GM18507 (cell line): Measurements from ENCODE around the gene PCDHGB5.
"Not testable (repeated sequence)": the region's sequence is repeated elsewhere in the genome, so short reads cannot be mapped to it uniquely, and the experiment has no call there.

Experiments used
- DNase-seq: peaks from one replicate; pipeline ENCODE4 v3.0.0; 2011; ENCODE audit warnings: low read depth; ENCODE audit not compliant: insufficient read length; ENCODE audit errors: extremely low spot score
- FAIRE-seq: peaks from 2 replicates; lab custom pipeline; 2011; peaks lifted over from hg19 to GRCh38; lab: Jason Lieb, UNC

PCDHGB5 gene

GRCh38 chr5:141397756-141398551 is at the start of gene PCDHGB5:
Gene PCDHGB5, plus strand, starts transcription at chr5:141397947. Its CDS starts 181 bp downstream, at chr5:141398128.
- not testable (repeated sequence) for FAIRE-seq, DNase-seq

GRCh38 chr5:141349917-141350619 is 47.7 kb upstream of the PCDHGB5 start, which contains the start of gene PCDHGB1:
Gene PCDHGB1, plus strand, starts transcription at chr5:141350099. Its CDS starts 162 bp downstream, at chr5:141350261.
- no peak for DNase-seq

GRCh38 chr5:141351591-141351990 is 46.2 kb upstream of the PCDHGB5 start:
- FAIRE-seq = no peak
- DNase-seq = no peak

More at GRCh38 chr5:141349917-141350619, 47.7 kb upstream of the PCDHGB5 start, which contains the start of gene PCDHGB1:
- FAIRE-seq = no peak

- no peak for FAIRE-seq
- DNase-seq = no peak
Measured at GRCh38 chr5:141354900-141355469, 42.8 kb upstream of the PCDHGB5 start, which contains the start of gene PCDHGA4. Gene PCDHGA4, plus strand, starts transcription at chr5:141355021. Its CDS starts 87 bp downstream, at chr5:141355108.

GRCh38 chr5:141355641-141356040 is 42.1 kb upstream of the PCDHGB5 start:
- FAIRE-seq (no peak), DNase-seq (no peak)

GRCh38 chr5:141356133-141356532 is 41.6 kb upstream of the PCDHGB5 start:
- DNase-seq (no peak), FAIRE-seq (no peak)

GRCh38 chr5:141356950-141357349 is 40.8 kb upstream of the PCDHGB5 start:
- FAIRE-seq = no peak
- DNase-seq = no peak

GRCh38 chr5:141359790-141360426 is 37.8 kb upstream of the PCDHGB5 start, which contains the start of gene PCDHGB2:
Gene PCDHGB2, plus strand, starts transcription at chr5:141359994. Its CDS starts 142 bp downstream, at chr5:141360136.
- peak; percentile 24 for FAIRE-seq
- DNase-seq = peak; percentile 18

GRCh38 chr5:141360685-141361084 is 37.1 kb upstream of the PCDHGB5 start:
- no peak for DNase-seq
- FAIRE-seq = no peak

- no peak for DNase-seq
- no peak for FAIRE-seq
Measured at GRCh38 chr5:141362719-141363118, 35.0 kb upstream of the PCDHGB5 start.

GRCh38 chr5:141363952-141364660 is 33.6 kb upstream of the PCDHGB5 start, which contains the start of gene PCDHGA5:
Gene PCDHGA5, plus strand, starts transcription at chr5:141364162. Its CDS starts 169 bp downstream, at chr5:141364331.
- no peak for DNase-seq
- FAIRE-seq = no peak

- no peak for DNase-seq
- FAIRE-seq = no peak
Measured at GRCh38 chr5:141366016-141366896, 31.5 kb upstream of the PCDHGB5 start.

GRCh38 chr5:141369994-141370848 is 27.5 kb upstream of the PCDHGB5 start, which contains the start of gene PCDHGB3:
Gene PCDHGB3, plus strand, starts transcription at chr5:141370242. Its CDS starts 153 bp downstream, at chr5:141370395.
- peak; percentile 17 for DNase-seq
- no peak for FAIRE-seq

GRCh38 chr5:141371572-141372475 is 25.9 kb upstream of the PCDHGB5 start:
- no peak for DNase-seq
- no peak for FAIRE-seq

GRCh38 chr5:141373673-141374317 is 24.0 kb upstream of the PCDHGB5 start, which contains the start of gene PCDHGA6:
Gene PCDHGA6, plus strand, starts transcription at chr5:141373891. Its CDS starts 193 bp downstream, at chr5:141374084.
- no peak for DNase-seq
- no peak for FAIRE-seq
